ENCODE results near the gene EPHB3.
A peak's percentile ranks its signal among the peaks of the same experiment; 100 is the strongest.

The EPHB3 gene

GRCh38 chr3:184543843-184544512, 17.6 kb upstream of the EPHB3 start:
- DNase-seq (ENCODE audit: low spot score) = peak; percentile 79

DNA sequence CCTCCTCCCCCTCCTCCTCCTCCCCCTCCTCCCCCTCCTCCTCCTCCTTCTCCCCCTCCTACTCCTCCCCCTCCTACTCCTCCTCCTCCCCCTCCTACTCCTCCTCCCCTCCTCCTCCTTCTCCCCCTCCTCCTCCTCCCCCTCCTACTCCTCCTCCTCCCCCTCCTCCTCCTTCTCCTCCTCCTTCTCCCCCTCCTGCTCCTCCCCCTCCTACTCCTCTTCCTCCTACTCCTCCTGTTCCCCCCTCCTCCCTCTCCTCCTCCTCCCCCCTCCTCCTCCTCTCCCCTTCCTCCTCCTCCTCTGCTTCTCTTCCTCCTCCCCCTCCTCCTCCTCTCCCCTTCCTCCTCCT, 17.1 kb upstream of the EPHB3 start:
- DNase-seq (ENCODE audit: low spot score) = no peak

DNA sequence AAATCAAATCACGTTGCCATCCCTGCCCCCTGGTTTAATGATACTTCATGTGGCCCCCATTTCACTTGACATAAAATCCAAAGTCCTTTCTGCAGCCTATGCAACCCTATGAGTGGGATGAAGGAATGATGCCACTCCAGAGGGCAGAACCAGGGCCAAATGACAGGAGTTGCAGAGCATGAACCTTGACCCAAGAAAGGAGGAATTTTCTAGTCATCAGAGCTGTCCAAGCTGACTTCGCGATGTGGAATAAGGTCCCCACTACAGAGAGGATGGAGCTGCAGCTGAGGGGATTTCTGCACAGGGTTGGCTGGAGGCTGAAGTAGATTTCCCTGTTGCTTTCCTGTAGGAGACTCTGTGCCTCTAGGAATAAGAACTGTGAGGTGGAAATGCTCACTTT, 15.8 kb upstream of the EPHB3 start:
- DNase-seq (ENCODE audit: low spot score) = no peak

GRCh38 chr3:184546252-184546651, 15.3 kb upstream of the EPHB3 start:
- DNase-seq (ENCODE audit: low spot score) = peak; percentile 76

DNA sequence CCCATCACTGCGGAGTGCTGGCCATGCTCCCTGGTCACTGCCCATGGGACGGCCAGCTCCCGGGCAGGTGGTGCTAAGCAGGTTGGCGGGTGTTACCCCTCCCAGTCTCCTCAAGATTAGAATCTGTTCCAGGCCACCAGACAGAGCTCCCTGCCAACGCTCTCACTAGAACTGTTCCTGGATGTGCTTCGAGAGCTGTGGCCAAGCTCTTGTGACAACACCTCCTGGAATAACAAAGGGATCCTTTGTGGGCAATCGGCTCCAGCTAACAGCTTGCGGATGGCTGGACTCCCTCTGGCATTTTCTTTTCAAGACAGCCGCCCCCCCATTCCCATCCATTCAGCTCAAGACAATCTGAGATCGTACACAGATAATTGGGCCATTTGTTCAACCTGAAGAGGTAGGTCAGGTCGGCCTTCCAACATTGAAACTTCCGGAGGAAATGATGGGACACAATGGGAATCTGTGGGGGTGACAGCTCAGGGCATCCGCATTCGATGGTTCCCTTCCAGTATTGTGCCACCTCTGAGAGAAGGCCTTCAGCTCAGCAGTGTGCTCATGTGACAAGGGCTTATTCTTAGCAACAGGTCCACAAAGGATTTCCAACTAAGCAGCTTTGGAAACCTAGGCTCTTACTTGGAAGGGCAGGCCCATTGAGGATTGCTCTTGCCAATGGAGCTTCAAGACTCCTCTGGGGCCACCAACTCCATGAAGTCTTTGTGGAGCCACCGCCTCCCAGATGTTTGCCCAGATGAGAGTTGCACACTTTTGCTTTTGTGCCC, 11.6 kb upstream of the EPHB3 start:
- peak; percentile 48 for DNase-seq (ENCODE audit: low spot score)

GRCh38 chr3:184551103-184551502, 10.5 kb upstream of the EPHB3 start:
- no peak for DNase-seq (ENCODE audit: low spot score)

DNA sequence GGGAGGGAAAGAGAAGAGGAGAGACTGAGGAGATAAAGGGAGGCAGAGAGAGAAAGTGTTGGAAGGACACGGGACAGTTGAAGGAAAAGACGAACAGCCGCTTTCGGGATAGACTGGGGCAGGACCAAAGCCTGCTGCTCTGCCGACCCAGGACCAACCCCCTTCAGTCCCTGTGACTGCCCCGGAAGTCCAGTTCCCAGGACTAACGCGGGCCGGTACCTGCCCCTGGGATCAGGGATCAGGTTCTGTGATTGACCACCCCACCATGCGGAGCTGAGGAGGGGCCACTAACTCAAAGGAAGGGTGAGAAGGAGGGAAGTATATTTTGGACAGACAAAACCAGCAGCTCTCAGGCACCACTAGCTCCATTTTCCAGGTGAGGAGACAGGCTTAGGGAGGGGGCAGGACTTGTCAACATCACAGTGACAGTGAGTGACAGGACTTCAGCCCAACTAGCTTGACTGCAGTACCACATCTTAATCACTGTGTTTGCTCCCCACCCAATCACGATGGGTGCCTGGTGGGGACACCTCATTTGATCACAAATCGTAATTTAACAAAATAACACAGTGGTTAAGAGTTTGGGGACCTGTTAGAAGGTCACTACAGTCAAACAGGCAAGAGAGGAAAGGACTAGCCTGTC, 9.8 kb upstream of the EPHB3 start:
- DNase-seq (ENCODE audit: low spot score) = no peak

DNA sequence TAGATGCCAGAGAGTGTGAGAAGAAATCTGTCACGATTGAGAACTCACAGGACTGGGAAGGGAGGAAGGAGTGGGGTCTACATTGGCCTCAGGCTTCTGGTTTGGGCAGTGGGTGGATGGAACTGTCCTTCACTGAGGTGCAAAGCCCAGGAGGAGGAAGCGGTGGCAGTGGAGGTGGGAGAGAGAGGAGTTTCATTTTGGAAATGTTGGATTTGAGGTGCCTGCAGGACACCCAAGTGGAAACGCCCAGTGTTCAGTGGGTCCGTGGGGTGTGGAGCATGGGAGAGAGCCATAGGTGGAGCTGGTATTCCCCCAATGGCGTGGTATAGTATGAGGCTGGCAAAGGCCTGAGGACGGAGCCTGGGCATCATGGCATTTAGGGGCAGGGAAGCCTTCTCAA, 9.3 kb upstream of the EPHB3 start:
- DNase-seq (ENCODE audit: low spot score) = no peak

DNA sequence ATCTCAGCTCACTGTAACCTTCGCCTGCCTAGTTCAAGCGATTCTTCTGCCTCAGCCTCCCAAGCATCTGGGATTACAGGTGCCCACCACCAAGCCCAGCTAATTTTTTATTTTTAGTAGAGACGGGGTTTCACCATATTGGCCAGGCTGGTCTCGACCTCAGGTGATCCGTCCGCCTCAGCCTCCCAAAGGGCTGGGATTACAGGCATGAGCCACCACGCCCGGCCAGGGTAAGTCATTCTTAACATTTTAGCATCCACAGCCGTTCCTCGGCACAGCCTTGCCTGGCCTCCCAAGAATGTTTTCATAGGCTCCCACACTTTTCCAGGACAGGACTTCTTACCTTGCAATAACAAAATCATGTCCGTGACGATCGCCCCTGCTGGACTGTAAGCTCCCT, 8.7 kb upstream of the EPHB3 start:
- no peak for DNase-seq (ENCODE audit: low spot score)

GRCh38 chr3:184553385-184553784, 8.2 kb upstream of the EPHB3 start:
- peak; percentile 72 for DNase-seq (ENCODE audit: low spot score)

DNA sequence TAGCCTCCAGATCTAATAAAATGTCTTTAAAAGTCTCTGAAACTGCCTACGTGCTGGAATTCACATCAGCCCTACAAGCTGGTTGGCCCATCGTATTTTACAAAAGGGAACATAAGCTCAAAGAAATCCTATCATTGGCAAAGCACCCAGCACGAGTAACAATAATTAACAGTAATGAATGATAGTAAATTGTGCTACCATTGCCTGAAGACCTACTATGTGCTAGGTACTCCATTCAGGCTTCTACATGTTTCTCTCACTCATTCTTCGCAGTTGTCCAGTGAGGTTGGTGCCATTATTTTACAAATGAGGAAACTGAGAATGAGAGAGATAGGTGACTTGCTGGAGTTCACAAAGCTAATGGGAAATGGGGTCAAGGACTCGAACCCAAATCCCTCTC, 7.1 kb upstream of the EPHB3 start:
- no peak for DNase-seq (ENCODE audit: low spot score)

GRCh38 chr3:184556582-184557347, 4.8 kb upstream of the EPHB3 start:
- no peak for DNase-seq (ENCODE audit: low spot score)

DNA sequence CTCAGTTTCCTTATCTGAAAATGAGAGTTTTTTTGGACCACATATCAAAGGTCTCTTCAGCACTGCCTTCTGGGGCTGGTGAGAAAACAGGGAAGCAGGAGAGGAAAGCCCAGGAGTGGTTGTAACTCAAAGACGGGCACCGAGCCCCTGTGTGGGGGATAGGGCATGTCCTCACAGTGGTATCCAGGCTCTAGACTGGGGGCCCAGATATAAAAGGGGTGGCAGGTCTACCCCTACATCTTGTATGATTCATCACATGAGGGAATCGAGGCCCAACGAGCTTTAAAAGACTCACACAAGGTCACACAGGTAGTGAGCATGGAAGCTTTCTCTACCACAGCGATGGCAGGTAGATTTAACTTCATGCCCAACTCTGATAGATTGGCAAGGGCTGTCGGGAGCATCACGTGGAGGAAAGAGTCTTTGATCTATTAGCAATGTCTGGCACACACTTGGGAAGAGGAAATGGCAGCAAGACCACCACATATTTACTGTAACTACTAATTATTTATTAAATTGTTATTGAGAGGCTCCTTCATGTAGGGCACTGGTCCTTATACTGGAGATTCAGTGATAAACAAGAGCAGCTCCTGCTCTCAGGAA, 4.1 kb upstream of the EPHB3 start:
- DNase-seq (ENCODE audit: low spot score) = no peak

DNA sequence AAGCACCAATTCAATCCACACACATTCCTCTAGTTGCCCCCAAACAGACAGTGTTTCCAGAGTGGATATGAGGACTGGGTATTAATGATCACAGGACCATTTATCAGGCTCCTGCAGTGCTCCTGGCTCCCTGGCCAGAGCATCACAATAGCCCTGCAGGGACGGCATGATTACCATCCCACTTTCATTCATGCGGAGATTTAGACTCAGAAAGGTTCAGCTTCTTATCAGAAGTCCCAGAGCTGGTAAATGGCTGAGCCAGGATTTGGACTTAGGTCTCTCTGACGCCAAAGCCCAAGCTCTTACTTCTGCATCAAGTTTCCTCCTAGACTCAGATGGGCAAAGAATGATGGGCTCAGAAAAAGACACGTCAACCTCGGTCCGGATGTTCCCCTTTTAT, 2.9 kb upstream of the EPHB3 start:
- no peak for DNase-seq (ENCODE audit: low spot score)

- no peak for DNase-seq (ENCODE audit: low spot score)
These were observed 2.2 kb upstream of the EPHB3 start for GRCh38 chr3:184559336-184559735.

DNA sequence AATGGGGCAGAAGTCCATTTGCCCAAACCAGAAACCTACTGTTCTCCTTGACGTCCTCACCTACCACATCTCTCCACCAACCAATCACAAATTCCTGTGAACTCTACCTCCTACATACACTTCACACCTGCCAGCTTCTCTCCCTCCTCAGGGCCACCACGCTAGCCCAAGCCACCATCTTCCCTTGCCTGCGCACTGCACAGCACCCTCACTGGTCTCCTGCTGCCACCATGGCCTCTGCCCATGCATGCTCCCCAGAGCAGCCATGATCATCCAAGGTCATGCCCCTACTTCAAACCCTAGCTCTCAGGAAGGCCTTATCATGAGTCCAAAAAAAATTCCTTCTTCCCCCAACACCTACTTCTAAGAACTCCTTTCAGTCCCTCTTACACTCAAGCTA, 1.1 kb upstream of the EPHB3 start:
- DNase-seq (ENCODE audit: low spot score) = no peak

- no peak for DNase-seq (ENCODE audit: low spot score)
These were observed 610 bp downstream of the EPHB3 start for GRCh38 chr3:184561913-184562877.

DNA sequence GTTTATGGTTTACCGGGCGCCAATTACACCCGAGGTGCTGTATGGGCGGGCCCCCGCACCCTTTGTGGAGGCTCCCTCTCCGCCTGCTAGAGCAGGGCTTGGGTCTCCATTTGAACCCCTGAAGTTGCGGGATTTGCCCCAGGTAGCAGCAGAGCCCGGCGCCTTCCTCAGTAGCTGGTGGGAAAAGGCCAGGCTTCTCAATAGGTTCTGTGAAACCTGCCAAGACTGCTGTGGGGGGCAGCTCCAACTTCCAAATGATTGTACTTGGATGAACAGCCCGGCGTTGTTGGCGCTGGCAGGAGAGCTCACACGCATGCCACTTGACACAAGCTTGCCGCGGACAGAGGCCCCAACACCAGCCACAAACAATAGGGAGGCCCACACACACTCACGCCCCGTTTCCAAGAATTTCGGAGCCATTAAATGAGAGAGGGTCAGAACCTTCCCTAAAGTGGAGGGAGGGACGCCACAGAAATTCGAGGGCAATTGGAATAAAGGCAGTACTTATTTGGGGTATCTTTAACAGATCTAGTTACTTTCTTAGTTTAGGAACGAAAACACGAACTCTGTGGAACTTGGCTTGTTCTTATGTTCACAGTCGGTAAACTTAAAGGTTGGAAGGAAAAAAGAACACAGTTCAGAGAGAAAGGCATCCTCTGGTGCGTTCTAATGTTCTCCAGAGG, 1.4 kb downstream of the EPHB3 start:
- peak; percentile 57 for DNase-seq (ENCODE audit: low spot score)

GRCh38 chr3:184563561-184563925, 2.0 kb downstream of the EPHB3 start:
- no peak for DNase-seq (ENCODE audit: low spot score)

DNA sequence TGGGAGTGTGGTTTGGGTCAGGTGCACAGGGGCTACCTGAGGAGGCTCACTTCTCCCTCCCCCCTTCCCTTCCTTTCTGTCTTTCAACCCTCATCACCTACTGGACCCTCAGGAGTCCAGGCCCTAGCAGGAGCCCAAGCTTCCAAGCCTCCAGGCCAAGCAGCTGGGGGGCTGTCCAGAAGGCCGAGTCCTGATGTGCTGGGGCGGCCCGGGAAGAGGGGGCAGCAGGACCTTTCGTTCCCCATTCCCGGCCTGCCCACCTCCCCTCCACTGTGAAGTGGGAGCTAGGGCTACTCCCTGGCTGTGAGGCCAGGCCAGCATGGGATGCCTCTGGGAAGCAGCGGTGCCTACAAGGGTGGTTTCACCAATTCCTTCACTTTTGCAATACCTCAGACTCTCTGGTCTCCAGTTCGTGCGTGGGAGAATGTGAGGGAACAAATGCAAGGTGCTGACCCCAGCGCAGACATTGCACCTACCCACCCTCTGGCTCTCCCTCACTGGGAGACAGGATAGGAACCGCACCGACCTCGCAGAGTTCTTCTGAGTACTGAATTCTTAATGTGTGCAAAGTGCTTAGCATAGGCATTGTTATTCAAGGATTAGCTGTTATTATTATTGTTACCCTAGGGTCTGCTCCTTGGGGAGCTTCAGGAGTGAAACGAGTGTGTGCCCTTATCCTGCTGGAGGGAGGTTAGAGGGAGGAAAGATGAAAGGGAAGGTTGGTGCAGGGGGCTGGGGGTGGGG, 2.5 kb downstream of the EPHB3 start:
- no peak for DNase-seq (ENCODE audit: low spot score)
